ENCODE data around the gene TBX1. TPM values are rescaled to one million over a fixed set of nuclear protein-coding genes. Genes with fewer than 3 reads are reported as not detected.
A peak's percentile ranks its signal among the peaks of the same experiment; 100 is the strongest.

TBX1 gene
- total and polyA plus RNA-seq, 4 experiments from 2014 or later: not detected

DNA sequence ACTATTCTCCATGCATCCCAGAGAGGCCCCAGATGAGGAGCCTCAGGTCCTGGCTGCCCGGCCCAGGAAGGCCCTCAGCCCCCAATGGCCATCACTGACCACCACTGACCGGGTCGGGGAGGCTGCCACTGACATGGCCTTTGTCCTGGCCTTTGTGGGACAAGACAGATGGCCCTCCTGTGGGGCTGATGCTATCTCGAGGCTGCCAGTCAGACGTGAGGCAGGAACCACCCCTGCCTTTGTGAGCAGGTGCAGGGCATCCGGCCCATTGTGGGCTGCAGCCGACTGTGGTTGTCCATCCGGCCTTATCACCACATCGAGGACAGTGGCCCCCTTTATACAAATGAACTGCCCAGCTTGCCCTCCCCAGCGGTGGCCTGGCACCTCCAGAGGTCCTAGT lies 31.7 kb upstream of the TBX1 start:
- H3K27ac ChIP-seq (ENCODE audit: low read depth, low read length): no peak overlapping the region
- Mint-ChIP-seq H3K27me3 (peaks cover 11 to 12% of the 10 kb centered on the region in 2 donors), H3K27ac (no peak overlapping the region), H3K9me3 (peaks cover 0 to 4% (median 0%) of the 10 kb centered on the region in 8 donors), H3K36me3 (no peaks in the 10 kb centered on the region), H3K4me1 (peaks cover 0 to 12% (median 6%) of the 10 kb centered on the region in 4 donors), H3K4me3 (no peak overlapping the region)
- H3K36me3 ChIP-seq (ENCODE audit: insufficient read depth, low read length): no peaks in the 10 kb centered on the region
- H3K9me3 ChIP-seq (ENCODE audit: control insufficient read depth in 1 of 2, low read length in 2 of 2): no peaks in the 10 kb centered on the region
- ChIA-PET CTCF (ENCODE audit: partially characterized antibody) (interaction anchor here (1.8 to 4.9 kb wide), 2 partner anchors 158 to 175 kb away, joined by 8 to 34 read pairs; no protein-coding TSS in a partner anchor), POLR2A (ENCODE audit: partially characterized antibody) (no interaction called here)
- peaks cover 5% of the 10 kb centered on the region for H3K27me3 ChIP-seq (ENCODE audit: insufficient read depth, low read length)
- H3K4me1 ChIP-seq (ENCODE audit: insufficient read depth, low read length): peaks cover 11% of the 10 kb centered on the region
- intact Hi-C loops (cut with micrococcal nuclease): no loop called here
- no peak overlapping the region for H3K4me3 ChIP-seq (ENCODE audit: low read length in 2 of 2)
- DNase-seq: no peak

DNA sequence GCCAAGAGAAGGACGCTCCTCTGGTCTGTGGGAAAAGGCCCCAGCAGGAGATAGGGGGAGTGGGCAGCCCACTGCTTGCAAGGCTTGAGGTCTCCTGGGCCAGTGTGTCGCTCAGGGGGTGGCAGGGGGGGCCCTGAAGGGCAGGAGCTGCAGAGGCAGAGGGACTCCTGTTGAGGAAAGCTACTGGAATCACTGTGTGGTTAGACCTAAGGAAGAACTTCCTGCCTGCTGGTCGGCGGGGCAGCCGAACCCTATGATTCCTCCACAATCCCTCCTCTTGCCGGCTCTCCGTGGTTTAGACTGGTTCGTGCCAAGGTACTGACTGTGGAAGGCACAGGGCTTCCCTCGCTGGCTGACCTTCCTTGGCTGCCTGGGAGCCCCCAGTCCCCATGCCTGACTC lies 31.1 kb upstream of the TBX1 start:
- intact Hi-C loops (cut with micrococcal nuclease): no loop called here
- Mint-ChIP-seq H3K9me3 (peaks cover 0 to 4% (median 0%) of the 10 kb centered on the region in 8 donors), H3K4me1 (peaks cover 0 to 11% (median 6%) of the 10 kb centered on the region in 4 donors), H3K4me3 (no peak overlapping the region), H3K36me3 (no peaks in the 10 kb centered on the region), H3K27me3 (peaks cover 10% of the 10 kb centered on the region in 2 donors), H3K27ac (no peak overlapping the region)
- H3K4me1 ChIP-seq (ENCODE audit: insufficient read depth, low read length): peaks cover 11% of the 10 kb centered on the region
- H3K4me3 ChIP-seq (ENCODE audit: low read length in 2 of 2): no peak overlapping the region
- peaks cover 2% of the 10 kb centered on the region for H3K27me3 ChIP-seq (ENCODE audit: insufficient read depth, low read length)
- no peaks in the 10 kb centered on the region for H3K36me3 ChIP-seq (ENCODE audit: insufficient read depth, low read length)
- H3K9me3 ChIP-seq (ENCODE audit: control insufficient read depth in 1 of 2, low read length in 2 of 2): no peaks in the 10 kb centered on the region
- ChIA-PET POLR2A (ENCODE audit: partially characterized antibody) (interaction anchor here (2.3 kb wide), 1 partner anchor 163 kb away, joined by 13 read pairs; no protein-coding TSS in a partner anchor), CTCF (ENCODE audit: partially characterized antibody) (interaction anchor here (1.1 to 4.9 kb wide), 9 partner anchors 61 to 219 kb away, joined by 3 to 100 read pairs (median 8); no protein-coding TSS in a partner anchor)
- DNase-seq: no peak
- H3K27ac ChIP-seq (ENCODE audit: low read depth, low read length): no peak overlapping the region

DNA sequence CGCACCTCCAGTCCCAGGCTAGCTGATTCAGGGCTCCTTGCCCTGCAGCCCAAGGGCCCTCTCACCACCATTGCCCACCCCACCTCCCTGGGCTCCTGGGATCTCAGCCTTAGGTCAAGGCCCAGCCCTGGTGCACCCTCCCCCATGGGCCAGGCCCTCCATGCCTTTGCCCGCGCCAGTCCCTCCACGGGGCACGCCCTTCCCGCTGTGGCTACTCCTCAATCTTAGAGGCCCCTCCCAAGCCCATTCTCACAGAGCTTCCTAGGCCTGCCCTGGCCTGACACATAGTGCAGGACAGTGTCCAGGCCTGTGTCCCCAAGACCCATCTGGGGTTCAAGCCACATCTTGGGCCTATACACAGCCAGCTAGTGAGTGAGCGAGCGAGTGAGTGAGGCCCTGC lies 30.4 kb upstream of the TBX1 start:
- Histone ChIP-seq H3K4me1 (ENCODE audit: insufficient read depth, low read length) (peaks cover 11% of the 10 kb centered on the region), H3K27me3 (ENCODE audit: insufficient read depth, low read length) (no peaks in the 10 kb centered on the region), H3K4me3 (ENCODE audit: low read length in 2 of 2) (no peak overlapping the region), H3K36me3 (ENCODE audit: insufficient read depth, low read length) (no peaks in the 10 kb centered on the region), H3K27ac (ENCODE audit: low read depth, low read length) (no peak overlapping the region), H3K9me3 (ENCODE audit: control insufficient read depth in 1 of 2, low read length in 2 of 2) (no peaks in the 10 kb centered on the region)
- peaks cover 4 to 8% of the 10 kb centered on the region in 2 donors for H3K27me3 Mint-ChIP-seq
- POLR2A ChIA-PET (ENCODE audit: partially characterized antibody): interaction anchor here (0.6 to 2.3 kb wide), 6 partner anchors 41 to 218 kb away, joined by 3 to 13 read pairs (median 6); partner anchors contain the start of genes COMT and TXNRD2
- CTCF ChIA-PET (ENCODE audit: partially characterized antibody): interaction anchor here (0.5 to 4.9 kb wide), 30 partner anchors 9 to 223 kb away, joined by 3 to 100 read pairs (median 5); no protein-coding TSS in a partner anchor
- H3K27ac Mint-ChIP-seq: no peak overlapping the region
- peak overlapping the region in 1 of 8 donors; percentile 31 for H3K4me3 Mint-ChIP-seq
- H3K9me3 Mint-ChIP-seq: peaks cover 0 to 4% (median 0%) of the 10 kb centered on the region in 8 donors
- no peaks in the 10 kb centered on the region for H3K36me3 Mint-ChIP-seq
- intact Hi-C loops (cut with micrococcal nuclease): loop anchor here (1.0 kb wide), 2 partner anchors 26 to 180 kb away; no protein-coding TSS in a partner anchor
- DNase-seq: no peak
- H3K4me1 Mint-ChIP-seq: peaks cover 0 to 5% (median 3%) of the 10 kb centered on the region in 4 donors

DNA sequence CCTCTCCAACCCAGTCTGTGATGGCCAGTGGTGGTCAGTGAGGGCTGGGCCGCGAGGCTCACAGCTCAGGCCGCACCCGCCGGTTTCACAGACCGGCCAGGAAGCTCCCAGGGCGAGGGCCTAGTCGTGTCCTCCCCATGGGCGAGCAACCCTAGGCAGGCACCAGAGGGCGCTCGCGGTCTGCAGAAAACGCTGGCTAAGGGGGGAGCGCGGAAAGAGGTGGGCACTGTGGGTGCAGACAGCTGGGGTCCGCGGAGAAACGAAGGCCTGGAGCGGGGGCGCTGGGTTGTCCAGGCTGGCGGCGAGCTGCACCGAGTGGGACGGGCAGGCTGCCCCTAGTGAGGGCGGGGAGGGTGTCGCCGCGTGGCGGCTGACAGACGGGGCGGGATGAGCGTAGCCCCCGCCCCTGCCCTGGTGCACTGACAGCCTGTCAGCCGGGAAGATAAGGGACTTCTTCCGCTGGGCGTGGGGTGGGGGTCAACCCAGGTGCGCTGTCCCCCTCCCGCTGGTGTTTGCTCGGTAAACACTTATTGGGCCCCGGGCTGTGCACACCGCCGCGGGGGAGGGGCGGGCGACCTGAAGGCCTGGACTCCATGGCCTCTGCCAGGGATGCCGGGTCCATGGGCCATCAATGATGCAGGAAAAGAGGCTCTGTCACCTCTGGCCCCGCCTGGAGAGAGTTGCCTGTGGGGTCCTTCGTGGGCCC lies 29.8 kb upstream of the TBX1 start:
- intact Hi-C loops (cut with micrococcal nuclease): loop anchor here (1.0 kb wide), 2 partner anchors 25 to 179 kb away; no protein-coding TSS in a partner anchor
- H3K9me3 ChIP-seq (ENCODE audit: control insufficient read depth in 1 of 2, low read length in 2 of 2): no peaks in the 10 kb centered on the region
- H3K36me3 ChIP-seq (ENCODE audit: insufficient read depth, low read length): no peaks in the 10 kb centered on the region
- ChIA-PET CTCF (ENCODE audit: partially characterized antibody) (interaction anchor here (0.5 to 4.9 kb wide), 31 partner anchors 10 to 223 kb away, joined by 3 to 100 read pairs (median 5); partner anchors contain the start of genes COMT and TXNRD2), POLR2A (ENCODE audit: partially characterized antibody) (interaction anchor here (0.6 to 2.3 kb wide), 7 partner anchors 41 to 217 kb away, joined by 3 to 13 read pairs (median 5); partner anchors contain the start of genes COMT and TXNRD2)
- Mint-ChIP-seq H3K36me3 (no peaks in the 10 kb centered on the region), H3K9me3 (peaks cover 0 to 4% (median 0%) of the 10 kb centered on the region in 8 donors), H3K4me3 (peak overlapping the region; percentile 62 to 91 (median 84)), H3K4me1 (peaks cover 0 to 5% (median 3%) of the 10 kb centered on the region in 4 donors), H3K27ac (peak overlapping the region in 2 of 7 donors; percentile 68 to 80), H3K27me3 (peaks cover 2 to 6% of the 10 kb centered on the region in 2 donors)
- H3K4me1 ChIP-seq (ENCODE audit: insufficient read depth, low read length): peaks cover 11% of the 10 kb centered on the region
- no peaks in the 10 kb centered on the region for H3K27me3 ChIP-seq (ENCODE audit: insufficient read depth, low read length)
- peak; percentile 72 to 84 (median 77) for DNase-seq
- no peak overlapping the region for H3K4me3 ChIP-seq (ENCODE audit: low read length in 2 of 2)
- no peak overlapping the region for H3K27ac ChIP-seq (ENCODE audit: low read depth, low read length)

DNA sequence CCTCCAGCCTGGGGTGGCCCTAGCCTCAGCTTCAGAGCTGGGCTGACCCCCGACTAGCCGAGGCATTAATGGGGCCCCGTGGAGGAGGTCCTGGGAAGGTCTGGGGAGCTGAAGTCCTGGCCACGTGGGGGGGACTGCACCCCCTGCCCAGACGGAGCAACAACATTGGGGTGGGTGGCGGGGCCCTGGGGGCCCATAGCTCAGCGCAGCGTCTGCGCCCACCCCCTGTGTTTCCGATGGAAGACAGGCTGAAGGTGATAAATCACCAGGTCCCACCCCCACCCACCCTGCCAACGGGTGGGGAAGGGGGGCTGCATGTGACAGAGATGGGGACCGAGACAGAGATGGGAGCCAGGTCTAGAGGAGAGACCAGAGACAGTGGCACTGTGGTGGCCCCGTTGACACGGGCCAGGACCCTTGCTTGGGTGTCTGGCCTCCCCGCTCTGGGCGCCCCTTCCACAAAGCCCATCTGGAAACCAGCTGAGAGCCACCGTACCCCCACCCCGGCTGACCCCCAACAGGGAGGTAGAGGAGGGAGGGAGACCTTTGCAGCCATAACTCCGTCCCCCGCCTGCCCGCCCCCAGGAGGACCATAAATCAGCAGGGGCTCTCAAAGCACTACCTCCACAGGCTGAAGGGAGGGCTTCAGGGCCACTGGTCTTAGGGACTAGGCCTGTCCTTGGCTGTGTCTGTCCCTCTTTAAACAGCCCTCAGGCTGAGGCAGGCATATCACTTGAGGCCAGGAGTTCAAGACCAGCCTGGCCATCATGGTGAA lies 29.0 kb upstream of the TBX1 start:
- peaks cover 11% of the 10 kb centered on the region for H3K4me1 ChIP-seq (ENCODE audit: insufficient read depth, low read length)
- H3K9me3 ChIP-seq (ENCODE audit: control insufficient read depth in 1 of 2, low read length in 2 of 2): no peaks in the 10 kb centered on the region
- peak overlapping the region in 2 of 8 donors; percentile 17 to 36 for H3K4me3 Mint-ChIP-seq
- peaks cover 2 to 6% of the 10 kb centered on the region in 2 donors for H3K27me3 Mint-ChIP-seq
- no peaks in the 10 kb centered on the region for H3K36me3 Mint-ChIP-seq
- peaks cover 0 to 3% (median 0%) of the 10 kb centered on the region in 8 donors for H3K9me3 Mint-ChIP-seq
- ChIA-PET CTCF (ENCODE audit: partially characterized antibody) (interaction anchor here (0.6 to 4.9 kb wide), 13 partner anchors 10 to 222 kb away, joined by 3 to 100 read pairs (median 8); partner anchors contain the start of genes COMT and TXNRD2), POLR2A (ENCODE audit: partially characterized antibody) (interaction anchor here (1.1 to 2.3 kb wide), 3 partner anchors 160 to 210 kb away, joined by 3 to 13 read pairs (median 7); partner anchors contain the start of genes COMT and TXNRD2)
- intact Hi-C loops (cut with micrococcal nuclease): no loop called here
- H3K36me3 ChIP-seq (ENCODE audit: insufficient read depth, low read length): no peaks in the 10 kb centered on the region
- no peak for DNase-seq
- H3K4me1 Mint-ChIP-seq: peaks cover 0 to 5% (median 3%) of the 10 kb centered on the region in 4 donors
- H3K4me3 ChIP-seq (ENCODE audit: low read length in 2 of 2): no peak overlapping the region
- no peaks in the 10 kb centered on the region for H3K27me3 ChIP-seq (ENCODE audit: insufficient read depth, low read length)
- H3K27ac ChIP-seq (ENCODE audit: low read depth, low read length): no peak overlapping the region
- no peak overlapping the region for H3K27ac Mint-ChIP-seq

DNA sequence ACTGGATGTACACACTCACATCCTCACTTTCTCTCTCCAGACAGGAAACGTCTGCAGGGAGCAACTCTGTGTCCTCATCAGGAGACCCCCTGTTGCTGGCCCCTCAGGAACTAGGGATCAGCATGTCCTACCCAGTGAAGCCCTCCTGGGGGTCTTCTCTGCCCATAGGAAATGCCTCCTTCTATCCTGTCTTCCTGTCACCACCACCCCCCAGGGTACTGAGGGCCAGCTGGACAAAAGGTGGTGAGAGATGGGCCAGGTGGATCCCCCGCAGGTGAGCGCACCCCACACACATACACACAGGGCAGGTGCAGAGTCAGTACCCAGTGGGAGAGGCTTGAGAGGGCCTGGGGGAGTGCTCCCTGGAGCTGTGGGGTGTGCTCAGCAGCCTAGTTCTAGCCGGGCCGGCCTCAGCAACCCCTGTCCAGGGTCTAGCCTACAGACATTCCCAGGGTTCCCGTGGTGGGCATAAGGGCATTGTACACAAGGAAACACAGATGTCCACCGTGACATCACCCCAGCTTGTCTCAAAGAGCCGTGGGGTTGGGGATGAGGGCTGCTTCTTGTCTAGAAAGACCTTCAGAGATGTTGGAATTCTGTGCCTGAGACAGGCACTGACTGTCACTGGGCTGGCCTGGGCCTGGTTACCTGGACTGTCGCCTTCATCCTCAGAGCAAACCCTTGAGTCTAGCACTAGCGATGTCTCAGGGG lies 28.0 kb upstream of the TBX1 start:
- H3K4me3 ChIP-seq (ENCODE audit: low read length in 2 of 2): no peak overlapping the region
- DNase-seq: no peak
- Mint-ChIP-seq H3K9me3 (no peaks in the 10 kb centered on the region), H3K4me1 (peaks cover 0 to 5% (median 3%) of the 10 kb centered on the region in 4 donors), H3K36me3 (no peaks in the 10 kb centered on the region), H3K27me3 (peaks cover under 1 to 5% of the 10 kb centered on the region in 2 donors), H3K4me3 (peak overlapping the region in 1 of 8 donors; percentile 36), H3K27ac (no peak overlapping the region)
- H3K9me3 ChIP-seq (ENCODE audit: control insufficient read depth in 1 of 2, low read length in 2 of 2): no peaks in the 10 kb centered on the region
- H3K27ac ChIP-seq (ENCODE audit: low read depth, low read length): no peak overlapping the region
- ChIA-PET POLR2A (ENCODE audit: partially characterized antibody) (interaction anchor here (1.1 kb wide), 1 partner anchor 178 kb away, joined by 3 read pairs; no protein-coding TSS in a partner anchor), CTCF (ENCODE audit: partially characterized antibody) (interaction anchor here (0.7 to 4.9 kb wide), 4 partner anchors 171 to 221 kb away, joined by 3 to 100 read pairs (median 22); no protein-coding TSS in a partner anchor)
- H3K36me3 ChIP-seq (ENCODE audit: insufficient read depth, low read length): no peaks in the 10 kb centered on the region
- H3K27me3 ChIP-seq (ENCODE audit: insufficient read depth, low read length): no peaks in the 10 kb centered on the region
- H3K4me1 ChIP-seq (ENCODE audit: insufficient read depth, low read length): peaks cover 11% of the 10 kb centered on the region
- intact Hi-C loops (cut with micrococcal nuclease): no loop called here

All from CD4-positive, alpha-beta memory T cell (primary cell).